Measurements from ENCODE around the gene ARHGAP26. TPM values are rescaled to one million over a fixed set of nuclear protein-coding genes. Genes with fewer than 3 reads are reported as not detected.

The ARHGAP26 gene
- total and polyA plus RNA-seq, 2 experiments from 2014 or later: 9.5 to 16.8 TPM

- TF ChIP-seq ETS1 (IDR thresholded peaks at IDR 0.05): no peak
These were observed 438.8 kb downstream of the ARHGAP26 start (continued) for GRCh38 chr5:143208781-143209510.

- Histone ChIP-seq H3K4me3 (no peak overlapping the region), H2AFZ (no peak overlapping the region), H3K27me3 (ENCODE audit: insufficient read depth) (no peaks in the 10 kb centered on the region), H3F3A (replicated peaks; ENCODE audit: low read depth) (no peaks in the 10 kb centered on the region), H3K36me3 (ENCODE audit: insufficient read depth) (no peaks in the 10 kb centered on the region), H3K9me2 (ENCODE audit: insufficient read depth) (0 out of 2 replicates have a peak, but pooled peaks cover 5% of the 10 kb centered on the region), H3K79me2 (replicated peaks; ENCODE audit: insufficient read depth) (no peaks in the 10 kb centered on the region), H3K4me1 (ENCODE audit: insufficient read depth) (peaks cover 7% of the 10 kb centered on the region; the same call in 1 of the 2 replicates), H3K27ac (ENCODE audit: low read depth) (no peak overlapping the region), H4K20me1 (replicated peaks; ENCODE audit: insufficient read depth) (no peaks in the 10 kb centered on the region), H3K4me2 (no peak overlapping the region)
- no peaks in the 10 kb centered on the region for H3K9me3 Mint-ChIP-seq
- DNase-seq (ENCODE audit: low spot score): no peak
- no peak overlapping the region for H3K27ac Mint-ChIP-seq
- no peaks in the 10 kb centered on the region; the same call in 2 of the 3 replicates for H3K36me3 Mint-ChIP-seq (ENCODE audit: low read depth)
- no peak for TF ChIP-seq ZNF331 (CRISPR knock-in tag; IDR thresholded peaks at IDR 0.05; ENCODE audit: low read depth)
- TF ChIP-seq ZNF462 (CRISPR knock-in tag; IDR thresholded peaks at IDR 0.05): no peak
- TF ChIP-seq CREB1 (CRISPR knock-in tag; IDR thresholded peaks at IDR 0.05; ENCODE audit: low read depth): no peak
- TF ChIP-seq JUNB (IDR thresholded peaks at IDR 0.05; ENCODE audit: unreplicated experiment): no peak
- TF ChIP-seq EZH2phosphoT487 (IDR thresholded peaks at IDR 0.05; ENCODE audit: unreplicated experiment): no peak
- TF ChIP-seq ETS1 (IDR thresholded peaks at IDR 0.05): no peak
- TF ChIP-seq NANOG (IDR thresholded peaks at IDR 0.05; ENCODE audit: borderline replicate concordance): no peak
- no peak for TF ChIP-seq STAT1 (IDR thresholded peaks at IDR 0.05; ENCODE audit: unreplicated experiment)
- TF ChIP-seq CTCF (conservative IDR thresholded peaks at IDR 0.05; ENCODE audit: low read depth in 2 of 2): no peak
- H3K4me3 Mint-ChIP-seq: no peak overlapping the region
- H3K4me1 Mint-ChIP-seq: peaks cover 39% of the 10 kb centered on the region
- H3K27me3 Mint-ChIP-seq (ENCODE audit: insufficient read depth, low read depth, poor library complexity): peaks cover 3% of the 10 kb centered on the region
- no peak for ATAC-seq
These were observed 439.8 kb downstream of the ARHGAP26 start for GRCh38 chr5:143209881-143210395.

Data from GM23338 (cell line).